GM23338 (cell line): ENCODE data around the gene B3GNT9. TPM values are rescaled to one million over a fixed set of nuclear protein-coding genes. Genes with fewer than 3 reads are reported as not detected.

ENCODE experiments used
- ATAC-seq: fragments of 200-7000 bp; cut with Tn5 transposase; 3 replicates; pipeline ENCODE4 v1.9.1; 2020
- DNase-seq: peaks from one replicate; pipeline ENCODE4 v3.0.0-alpha.2; 2015; ENCODE audit warnings: low spot score
- H2AFZ ChIP-seq: fragments of 200-600 bp; sonication (generic); 2 replicates; pipeline ENCODE4 v1.8.0; 2016; ENCODE audit warnings: antibody characterized with exemption, mild to moderate bottlenecking, moderate library complexity
- H3F3A ChIP-seq: fragments of 200-600 bp; sonication (generic); replicated peaks from 2 replicates; pipeline ENCODE4 v1.8.0; 2017; ENCODE audit warnings: antibody characterized with exemption, mixed run types, low read depth
- H3K27ac ChIP-seq: fragments of 200-600 bp; sonication (generic); 2 replicates; pipeline ENCODE4 v1.6.1; 2016; ENCODE audit warnings: low read depth
- H3K27me3 ChIP-seq: fragments of 200-600 bp; sonication (generic); 2 replicates; pipeline ENCODE4 v1.8.0; 2016; ENCODE audit warnings: mild to moderate bottlenecking, mixed run types, moderate library complexity; ENCODE audit not compliant: insufficient read depth
- H3K36me3 ChIP-seq: fragments of 200-600 bp; sonication (generic); 2 replicates; pipeline ENCODE4 v1.8.0; 2016; ENCODE audit warnings: mild to moderate bottlenecking; ENCODE audit not compliant: insufficient read depth
- H3K4me1 ChIP-seq: fragments of 200-600 bp; sonication (generic); 2 replicates; pipeline ENCODE4 v1.8.0; 2016; ENCODE audit warnings: mild to moderate bottlenecking, moderate library complexity; ENCODE audit not compliant: insufficient read depth
- H3K4me2 ChIP-seq: fragments of 200-600 bp; sonication (generic); 2 replicates; pipeline ENCODE4 v1.7.1; 2017; ENCODE audit warnings: mixed run types
- H3K4me3 ChIP-seq: fragments of 200-600 bp; sonication (generic); 2 replicates; pipeline ENCODE4 v1.6.1; 2016; ENCODE audit warnings: mixed run types
- H3K79me2 ChIP-seq: fragments of 200-600 bp; sonication (generic); replicated peaks from 2 replicates; pipeline ENCODE4 v1.8.0; 2017; ENCODE audit warnings: mild to moderate bottlenecking; ENCODE audit not compliant: insufficient read depth
- H3K9me2 ChIP-seq: fragments of 200-600 bp; sonication (generic); 2 replicates; pipeline ENCODE4 v1.8.0; 2017; ENCODE audit not compliant: insufficient read depth
- H4K20me1 ChIP-seq: fragments of 200-600 bp; sonication (generic); replicated peaks from 2 replicates; pipeline ENCODE4 v1.8.0; 2017; ENCODE audit warnings: mild to moderate bottlenecking; ENCODE audit not compliant: insufficient read depth
- H3K27ac Mint-ChIP-seq: 2 replicates; pipeline ENCODE4 v1.8.0; 2020; ENCODE audit warnings: inconsistent platforms, mild to moderate bottlenecking, moderate library complexity, mixed read lengths
- H3K27me3 Mint-ChIP-seq: 3 replicates; pipeline ENCODE4 v1.8.0; 2022; ENCODE audit warnings: low read depth, mild to moderate bottlenecking, moderate library complexity, mixed read lengths, inconsistent platforms; ENCODE audit not compliant: insufficient read depth, poor library complexity
- H3K36me3 Mint-ChIP-seq: 3 replicates; pipeline ENCODE4 v1.8.0; 2021; ENCODE audit warnings: low read depth, mild to moderate bottlenecking, inconsistent platforms, moderate library complexity, mixed read lengths
- H3K4me1 Mint-ChIP-seq: 3 replicates; pipeline ENCODE4 v1.8.0; 2020; ENCODE audit warnings: mild to moderate bottlenecking, inconsistent platforms, mixed read lengths
- H3K4me3 Mint-ChIP-seq: 3 replicates; pipeline ENCODE4 v1.8.0; 2021; ENCODE audit warnings: moderate library complexity, mild to moderate bottlenecking, inconsistent platforms, mixed read lengths
- H3K9me3 Mint-ChIP-seq: 3 replicates; pipeline ENCODE4 v1.8.0; 2020; ENCODE audit warnings: moderate library complexity, mild to moderate bottlenecking, inconsistent platforms, mixed read lengths
- CREB1 ChIP-seq: fragments of 250-450 bp; sonication (Bioruptor Pico); IDR thresholded peaks from 2 replicates; pipeline ENCODE4 v1.5.0; 2020; ENCODE audit warnings: low read depth, mild to moderate bottlenecking, moderate library complexity
- CTCF ChIP-seq, 2 experiments: fragments of 200-600 bp in 1 of 2; sonication (generic) in 1 of 2; conservative IDR thresholded peaks; 2 replicates each; pipeline versions ENCODE4 v1.5.1 to v1.6.1; 2016 to 2017; ENCODE audit warnings: antibody characterized with exemption in 2 of 2, low read depth in 2 of 2, mild to moderate bottlenecking in 2 of 2, moderate library complexity in 1 of 2
- EZH2 ChIP-seq: fragments of 200-600 bp; sonication (generic); IDR thresholded peaks from one replicate; pipeline ENCODE4 v1.8.0; 2017; ENCODE audit warnings: antibody characterized with exemption, mild to moderate bottlenecking, low read depth; ENCODE audit not compliant: unreplicated experiment
- EZH2phosphoT487 ChIP-seq: fragments of 200-600 bp; sonication (generic); IDR thresholded peaks from one replicate; pipeline ENCODE4 v1.8.1; 2018; ENCODE audit warnings: antibody characterized with exemption; ENCODE audit not compliant: unreplicated experiment
- JUNB ChIP-seq: IDR thresholded peaks from one replicate; pipeline ENCODE4 v1.6.1; 2016; ENCODE audit warnings: antibody characterized with exemption; ENCODE audit not compliant: unreplicated experiment
- NANOG ChIP-seq: IDR thresholded peaks from 2 replicates; pipeline ENCODE4 v1.6.1; 2016; ENCODE audit warnings: antibody characterized with exemption, borderline replicate concordance
- POLR2AphosphoS5 ChIP-seq: IDR thresholded peaks from 2 replicates; pipeline ENCODE4 v1.6.1; 2016; ENCODE audit warnings: antibody characterized with exemption, low read depth
- REST ChIP-seq: IDR thresholded peaks from one replicate; pipeline ENCODE4 v1.6.1; 2018; ENCODE audit warnings: antibody characterized with exemption; ENCODE audit not compliant: unreplicated experiment
- STAT1 ChIP-seq: IDR thresholded peaks from one replicate; pipeline ENCODE4 v1.6.1; 2016; ENCODE audit warnings: antibody characterized with exemption; ENCODE audit not compliant: unreplicated experiment
- ZNF114 ChIP-seq: fragments of 250-450 bp; sonication (Bioruptor Pico); IDR thresholded peaks from 2 replicates; pipeline ENCODE4 v1.5.0; 2020; ENCODE audit warnings: mild to moderate bottlenecking, moderate library complexity
- ZNF331 ChIP-seq: fragments of 250-450 bp; sonication (Bioruptor Pico); IDR thresholded peaks from 2 replicates; pipeline ENCODE4 v1.5.0; 2020; ENCODE audit warnings: low read depth, mild to moderate bottlenecking, moderate library complexity
- ZNF462 ChIP-seq: fragments of 250-450 bp; sonication (Bioruptor Pico); IDR thresholded peaks from 2 replicates; pipeline ENCODE4 v1.5.0; 2020; ENCODE audit warnings: mild to moderate bottlenecking, moderate library complexity
- polyA plus RNA-seq: library from polyadenylated mRNA; unstranded; fragments of >200 nt; fragmentation: Nextera tagmentation; extraction: Ambion mirVana; gene quantifications from 2 replicates; pipeline ENCODE4 v1.2.1, GENCODE V29; 2016
- total RNA-seq: library from RNA; depleted of rRNA; stranded (reverse); fragments of >200 nt; shearing (Covaris generic); gene quantifications from 2 replicates; pipeline ENCODE4 v1.2.3, GENCODE V29; 2014
- TF ChIP-seq, protein P1 (sequence below): IDR thresholded peaks from 2 replicates; pipeline ENCODE4 v1.6.1; 2016; ENCODE audit warnings: antibody characterized with exemption

Gene B3GNT9
- total and polyA plus RNA-seq, 2 experiments from 2014 or later, result 0.99 to 7.0 TPM

DNA sequence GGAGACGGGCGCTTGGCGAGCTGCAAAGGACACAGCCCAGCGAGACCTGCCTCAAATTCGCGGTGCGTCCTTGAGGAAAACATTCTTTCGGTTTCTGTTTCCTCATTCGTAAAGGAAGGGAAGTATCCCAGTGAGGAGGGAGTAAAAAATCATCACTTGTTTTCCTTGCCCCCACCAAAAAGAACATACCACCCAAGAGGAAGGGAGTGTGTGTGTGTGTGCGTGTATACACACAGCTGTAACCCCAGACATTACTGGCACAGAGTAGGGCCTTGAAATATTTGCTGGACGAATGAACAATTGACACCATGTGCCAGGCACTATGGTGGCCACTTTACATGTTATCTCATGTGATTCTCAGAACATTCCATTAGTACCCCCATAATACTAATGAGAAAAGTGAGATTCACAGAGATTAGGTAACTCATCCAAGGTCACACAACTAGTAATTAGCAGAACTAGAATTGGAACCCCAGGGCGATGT lies 34.9 kb upstream of the B3GNT9 start:
- Histone ChIP-seq H3K27me3 (peaks cover 28% of the 10 kb centered on the region), H2AFZ (no peak overlapping the region), H3K4me3 (no peak overlapping the region; the same call in 1 of the 2 replicates), H3K4me1 (peaks cover 14% of the 10 kb centered on the region), H3K36me3 (no peaks in the 10 kb centered on the region), H3K4me2 (peak overlapping the region; percentile 41; the same call in 1 of the 2 replicates), H4K20me1 (no peaks in the 10 kb centered on the region), H3K27ac (no peak overlapping the region), H3K9me2 (no peaks in the 10 kb centered on the region), H3F3A (0 out of 2 replicates have a peak, but pooled peaks cover 3% of the 10 kb centered on the region), H3K79me2 (peaks cover 10% of the 10 kb centered on the region)
- Mint-ChIP-seq H3K4me3 (peak overlapping the region; percentile 84), H3K36me3 (no peaks in the 10 kb centered on the region), H3K27ac (no peak overlapping the region), H3K27me3 (peaks cover 30% of the 10 kb centered on the region), H3K4me1 (peaks cover 16% of the 10 kb centered on the region), H3K9me3 (no peaks in the 10 kb centered on the region; the same call in 2 of the 3 replicates)
- no peak for ATAC-seq
- no peak for TF ChIP-seq STAT1
- no peak for TF ChIP-seq ZNF462 (CRISPR knock-in tag)
- TF ChIP-seq, protein P1, sequence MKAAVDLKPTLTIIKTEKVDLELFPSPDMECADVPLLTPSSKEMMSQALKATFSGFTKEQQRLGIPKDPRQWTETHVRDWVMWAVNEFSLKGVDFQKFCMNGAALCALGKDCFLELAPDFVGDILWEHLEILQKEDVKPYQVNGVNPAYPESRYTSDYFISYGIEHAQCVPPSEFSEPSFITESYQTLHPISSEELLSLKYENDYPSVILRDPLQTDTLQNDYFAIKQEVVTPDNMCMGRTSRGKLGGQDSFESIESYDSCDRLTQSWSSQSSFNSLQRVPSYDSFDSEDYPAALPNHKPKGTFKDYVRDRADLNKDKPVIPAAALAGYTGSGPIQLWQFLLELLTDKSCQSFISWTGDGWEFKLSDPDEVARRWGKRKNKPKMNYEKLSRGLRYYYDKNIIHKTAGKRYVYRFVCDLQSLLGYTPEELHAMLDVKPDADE, result no peak
- TF ChIP-seq CTCF (conservative IDR thresholded peaks at IDR 0.05; ENCODE audit: low read depth in 2 of 2), result no peak
- TF ChIP-seq CREB1 (CRISPR knock-in tag), result no peak
- TF ChIP-seq NANOG, result no peak
- TF ChIP-seq REST, result no peak
- TF ChIP-seq EZH2phosphoT487, result no peak
- TF ChIP-seq ZNF331, result no peak
- TF ChIP-seq POLR2AphosphoS5, result no peak
- TF ChIP-seq EZH2, result no peak
- TF ChIP-seq ZNF114 (CRISPR knock-in tag), result no peak
- no peak for TF ChIP-seq JUNB
- DNase-seq, result no peak
